GM18870 (cell line): Measurements from ENCODE around the gene CTH.
"Not testable (repeated sequence)": the region's sequence is repeated elsewhere in the genome, so short reads cannot be mapped to it uniquely, and the experiment has no call there.

ENCODE experiments used
- ATAC-seq: cut with Tn5 transposase; IDR thresholded peaks from one replicate; pipeline ENCODE4 v1.9.1; 2021; ENCODE audit warnings: moderate library complexity; ENCODE audit not compliant: unreplicated experiment

Gene CTH

GRCh38 chr1:70405780-70406416 lies 5.2 kb upstream of the CTH start:
- ATAC-seq = no peak

GRCh38 chr1:70409136-70409535 lies 1.9 kb upstream of the CTH start:
- ATAC-seq = no peak

GRCh38 chr1:70411360-70411844 lies 334 bp downstream of the CTH start:
- ATAC-seq = no peak

- peak; percentile 27 for ATAC-seq
Observed at GRCh38 chr1:70415882-70416281, 4.8 kb downstream of the CTH start.

- not testable (repeated sequence) for ATAC-seq
Observed at GRCh38 chr1:70418973-70419734, 8.1 kb downstream of the CTH start.

- ATAC-seq = no peak
Observed at GRCh38 chr1:70420320-70420719, 9.3 kb downstream of the CTH start.

- no peak for ATAC-seq
Observed at GRCh38 chr1:70426154-70427131, 15.4 kb downstream of the CTH start.

- ATAC-seq = no peak
Observed at GRCh38 chr1:70427976-70428375, 16.9 kb downstream of the CTH start.

GRCh38 chr1:70429219-70429618 lies 18.2 kb downstream of the CTH start:
- ATAC-seq = no peak

- ATAC-seq = no peak
Observed at GRCh38 chr1:70429757-70430156, 18.7 kb downstream of the CTH start.

GRCh38 chr1:70431317-70431716 lies 20.2 kb downstream of the CTH start:
- ATAC-seq = no peak

GRCh38 chr1:70431874-70432273 lies 20.8 kb downstream of the CTH start:
- ATAC-seq = no peak

GRCh38 chr1:70434253-70434859 lies 23.3 kb downstream of the CTH start:
- ATAC-seq = no peak

- no peak for ATAC-seq
Observed at GRCh38 chr1:70436622-70437251, 25.7 kb downstream of the CTH start.

GRCh38 chr1:70438529-70438928 lies 27.5 kb downstream of the CTH start:
- no peak for ATAC-seq

- no peak for ATAC-seq
Observed at GRCh38 chr1:70440642-70441391, 29.7 kb downstream of the CTH start.

- no peak for ATAC-seq
Observed at GRCh38 chr1:70441392-70442035, 30.4 kb downstream of the CTH start.

GRCh38 chr1:70442490-70442889 lies 31.4 kb downstream of the CTH start:
- ATAC-seq = no peak

GRCh38 chr1:70443739-70444138 lies 32.7 kb downstream of the CTH start:
- no peak for ATAC-seq
